ENCODE data around the gene LKAAEAR1.
A peak's percentile ranks its signal among the peaks of the same experiment; 100 is the strongest.

Gene LKAAEAR1

GRCh38 chr20:64049060-64049877 is 34.9 kb downstream of the LKAAEAR1 start, which contains the start of gene SOX18:
TSS of gene SOX18 (minus strand) at chr20:64049639. CDS start at chr20:64049516, 123 bp downstream.
- peak in 1 of 2 experiments; percentile 17 for DNase-seq

- DNase-seq, result no peak
These were observed 35.7 kb downstream of the LKAAEAR1 start for GRCh38 chr20:64048402-64049044.

- DNase-seq, result no peak
These were observed 36.2 kb downstream of the LKAAEAR1 start for GRCh38 chr20:64047968-64048401.

- DNase-seq, result no peak
These were observed 37.2 kb downstream of the LKAAEAR1 start for GRCh38 chr20:64047046-64047389.

GRCh38 chr20:64045346-64046011 is 38.7 kb downstream of the LKAAEAR1 start:
- no peak for DNase-seq

GRCh38 chr20:64044484-64045247 is 39.5 kb downstream of the LKAAEAR1 start:
- DNase-seq, result no peak

GRCh38 chr20:64043768-64044167 is 40.4 kb downstream of the LKAAEAR1 start:
- DNase-seq, result no peak

GRCh38 chr20:64042054-64042781 is 42.0 kb downstream of the LKAAEAR1 start:
- DNase-seq, result peak in 1 of 2 experiments; percentile 6

GRCh38 chr20:64041781-64042053 is 42.5 kb downstream of the LKAAEAR1 start:
- DNase-seq, result no peak

GRCh38 chr20:64041040-64041780 is 43.0 kb downstream of the LKAAEAR1 start:
- no peak for DNase-seq

GRCh38 chr20:64040231-64041039 is 43.8 kb downstream of the LKAAEAR1 start:
- no peak for DNase-seq

- DNase-seq, result no peak
These were observed 44.7 kb downstream of the LKAAEAR1 start for GRCh38 chr20:64039293-64040160.

- DNase-seq, result peak; percentile 40 to 54
These were observed 45.5 kb downstream of the LKAAEAR1 start for GRCh38 chr20:64038565-64039292.

GRCh38 chr20:64038224-64038564 is 46.0 kb downstream of the LKAAEAR1 start:
- no peak for DNase-seq

GRCh38 chr20:64037498-64038213 is 46.5 kb downstream of the LKAAEAR1 start:
- DNase-seq, result no peak

GRCh38 chr20:64037199-64037497 is 47.0 kb downstream of the LKAAEAR1 start:
- DNase-seq, result no peak

GRCh38 chr20:64036346-64037198 is 47.6 kb downstream of the LKAAEAR1 start:
- no peak for DNase-seq

- DNase-seq, result no peak
These were observed 48.3 kb downstream of the LKAAEAR1 start, which contains the start of gene C20orf204 for GRCh38 chr20:64035933-64036345. TSS of gene C20orf204 (plus strand) at chr20:64036182. CDS start at chr20:64036324, 142 bp downstream.

Measured in Kasumi-1 (cell line).